GM21717 (cell line): ENCODE data around the gene ITPKB.
A peak's percentile ranks its signal among the peaks of the same experiment; 100 is the strongest.
"Not testable (repeated sequence)": the region's sequence is repeated elsewhere in the genome, so short reads cannot be mapped to it uniquely, and the experiment has no call there.

Source experiments
- ATAC-seq: cut with Tn5 transposase; IDR thresholded peaks from one replicate; pipeline ENCODE4 v1.9.1; 2021; ENCODE audit warnings: mild to moderate bottlenecking, moderate library complexity; ENCODE audit not compliant: unreplicated experiment

Gene ITPKB

DNA sequence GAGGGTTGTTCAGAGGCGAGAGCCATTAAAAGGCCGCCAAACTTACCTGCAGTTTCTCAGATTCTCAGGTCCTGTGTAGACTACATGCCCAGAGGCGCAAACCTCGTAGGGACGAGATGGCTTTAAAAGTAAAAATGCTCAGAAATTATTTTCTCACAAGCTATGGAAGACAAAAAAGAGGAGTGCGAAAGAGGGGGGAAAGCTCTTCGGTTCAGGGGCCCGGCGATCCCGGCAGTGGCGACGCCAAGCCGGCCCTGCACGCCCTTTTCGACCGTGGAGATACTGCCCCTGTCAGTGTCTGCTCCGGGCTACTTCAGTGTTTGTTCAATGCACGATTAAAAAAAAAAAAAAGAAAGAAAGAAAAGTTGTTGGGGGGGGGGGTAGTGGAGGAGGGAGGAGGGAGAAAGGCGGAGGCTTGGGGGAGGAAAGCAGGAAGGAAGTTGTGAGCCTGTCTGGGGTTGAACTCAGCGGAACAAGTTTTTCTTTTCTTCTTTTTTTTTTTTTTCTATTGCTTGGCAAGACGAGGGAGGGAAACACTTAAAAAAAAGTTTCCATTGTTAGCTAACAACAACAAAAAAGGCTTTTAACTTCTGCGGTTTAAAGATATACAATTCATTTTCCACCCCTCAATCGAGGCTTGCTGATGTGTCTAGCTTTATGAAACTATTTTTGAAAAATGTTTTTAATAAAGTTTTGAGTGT lies at the start of gene ITPKB:
ITPKB (minus strand) TSS at position 288 of the 701 bp plus-strand sequence. CDS start 1,824 bp downstream, outside the sequence.
- ATAC-seq, result peak; percentile 36

DNA sequence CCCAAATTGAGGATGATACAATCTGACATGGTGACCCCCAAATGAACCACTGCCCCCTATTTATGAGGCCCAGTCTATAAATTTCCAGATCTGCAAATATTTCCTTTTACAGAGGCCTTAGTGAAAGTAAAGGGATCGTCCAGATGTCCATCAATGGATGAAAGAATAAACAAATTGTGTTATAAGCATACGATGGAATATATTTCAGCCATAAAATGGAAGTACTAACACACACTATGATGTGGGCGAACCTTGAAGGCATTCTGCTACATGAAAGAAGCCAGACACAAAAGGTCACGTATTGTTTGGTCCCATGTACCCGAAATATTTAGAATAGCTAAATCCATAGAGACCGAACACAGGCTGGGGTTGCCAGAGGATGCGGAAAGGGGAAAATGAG lies 48.6 kb upstream of the ITPKB start:
- no peak for ATAC-seq

DNA sequence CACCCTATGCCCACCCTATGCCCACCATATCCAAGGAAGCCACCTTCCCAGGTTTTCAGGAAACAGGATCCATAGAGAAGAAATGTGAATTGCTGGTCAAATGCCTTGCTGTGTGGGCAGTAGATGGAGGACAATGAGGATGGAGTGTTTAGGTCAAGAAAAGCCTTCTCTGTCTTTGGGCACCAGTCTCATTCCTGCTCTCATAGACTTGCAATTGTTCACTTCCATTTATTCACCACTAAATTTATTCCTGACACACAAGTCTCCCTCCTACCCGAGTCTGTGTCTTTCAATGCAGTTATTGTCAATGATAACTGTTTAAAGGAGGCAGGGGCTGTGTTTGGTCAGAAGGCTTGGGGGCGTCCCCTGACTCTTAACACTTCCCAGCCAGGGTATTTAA lies 48.0 kb upstream of the ITPKB start:
- no peak for ATAC-seq

DNA sequence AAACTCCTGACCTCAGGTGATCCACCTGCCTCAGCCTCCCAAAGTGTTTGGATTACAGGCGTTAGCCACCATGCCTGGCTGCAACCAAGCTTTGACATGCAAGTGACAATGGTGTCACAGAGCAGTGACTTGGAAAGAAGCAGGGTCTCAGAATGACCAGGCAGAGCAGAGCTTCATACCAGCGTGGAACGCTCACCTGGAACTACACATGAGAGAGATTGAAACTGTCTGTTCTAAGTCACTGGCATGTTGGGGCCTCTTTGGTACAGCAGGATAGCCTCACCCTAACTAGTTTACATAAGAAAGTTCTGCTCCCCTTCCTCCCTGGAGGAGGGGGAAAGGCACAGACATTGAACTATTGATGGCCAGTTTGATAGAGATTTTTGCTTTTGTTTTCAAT lies 47.5 kb upstream of the ITPKB start:
- ATAC-seq, result peak; percentile 85

DNA sequence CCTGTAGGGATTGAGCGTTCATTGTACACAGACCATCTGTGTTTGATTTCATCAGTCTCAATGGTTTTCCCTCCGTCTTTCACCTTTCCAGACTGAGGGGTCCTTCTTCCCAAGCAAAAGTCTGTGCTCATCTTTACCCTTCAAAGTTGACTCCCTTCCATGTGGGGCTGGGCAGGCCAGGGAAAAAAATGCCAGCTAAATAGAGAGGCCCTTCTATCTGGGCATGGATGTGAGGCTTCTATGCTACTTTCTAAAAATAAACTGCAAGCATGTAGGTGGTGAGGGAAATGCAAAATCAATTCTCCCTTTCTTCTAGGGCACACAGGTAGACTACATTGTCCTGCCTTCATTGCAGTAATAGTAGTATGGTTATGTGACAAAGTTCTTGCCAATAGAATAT lies 46.7 kb upstream of the ITPKB start:
- no peak for ATAC-seq

DNA sequence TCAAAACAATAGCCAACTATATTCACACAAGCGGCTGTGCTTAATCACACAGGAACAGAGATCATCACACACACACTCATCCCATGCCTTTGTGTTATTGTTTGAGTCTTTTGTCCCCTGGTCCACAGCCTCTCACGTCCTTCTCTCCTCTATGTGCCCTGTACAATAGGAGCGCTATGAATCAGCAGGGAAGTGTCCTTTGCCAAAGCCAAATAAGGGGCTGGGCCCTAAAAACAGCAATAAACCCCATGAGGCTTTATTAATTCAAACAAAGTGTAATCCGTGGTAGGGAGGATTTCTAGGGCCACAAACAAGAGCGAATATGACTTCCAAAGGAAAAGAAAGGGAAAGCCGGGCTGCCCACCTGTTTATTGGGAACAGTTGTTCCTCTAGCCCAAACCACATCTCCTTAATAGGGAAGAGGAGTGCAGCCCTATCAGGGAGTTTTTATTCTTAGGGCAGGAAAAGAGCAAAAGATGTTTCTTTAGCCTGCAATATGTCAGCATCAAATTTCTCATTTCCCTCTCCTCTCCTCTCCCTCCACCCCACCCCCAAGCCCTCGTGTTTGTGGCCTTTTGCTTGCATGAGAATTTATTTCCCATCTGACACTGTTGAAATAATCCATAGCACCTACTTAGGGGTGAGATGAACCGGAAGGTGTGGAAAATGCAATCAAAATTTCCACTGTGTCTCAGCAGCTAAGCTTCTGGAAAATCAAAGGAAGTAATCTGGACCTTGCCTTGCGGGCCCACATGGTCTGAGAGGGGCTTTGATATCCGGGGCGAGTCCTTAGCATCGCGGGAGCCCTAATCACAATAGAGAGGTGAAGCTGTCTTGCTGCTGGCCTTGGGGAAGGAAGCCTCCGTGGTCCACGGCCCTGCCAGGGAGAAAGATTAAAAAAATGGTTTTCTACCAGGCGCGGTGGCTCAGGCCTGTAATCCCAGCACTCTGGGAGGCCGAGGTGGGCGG lies 45.3 kb upstream of the ITPKB start:
- ATAC-seq, result no peak

DNA sequence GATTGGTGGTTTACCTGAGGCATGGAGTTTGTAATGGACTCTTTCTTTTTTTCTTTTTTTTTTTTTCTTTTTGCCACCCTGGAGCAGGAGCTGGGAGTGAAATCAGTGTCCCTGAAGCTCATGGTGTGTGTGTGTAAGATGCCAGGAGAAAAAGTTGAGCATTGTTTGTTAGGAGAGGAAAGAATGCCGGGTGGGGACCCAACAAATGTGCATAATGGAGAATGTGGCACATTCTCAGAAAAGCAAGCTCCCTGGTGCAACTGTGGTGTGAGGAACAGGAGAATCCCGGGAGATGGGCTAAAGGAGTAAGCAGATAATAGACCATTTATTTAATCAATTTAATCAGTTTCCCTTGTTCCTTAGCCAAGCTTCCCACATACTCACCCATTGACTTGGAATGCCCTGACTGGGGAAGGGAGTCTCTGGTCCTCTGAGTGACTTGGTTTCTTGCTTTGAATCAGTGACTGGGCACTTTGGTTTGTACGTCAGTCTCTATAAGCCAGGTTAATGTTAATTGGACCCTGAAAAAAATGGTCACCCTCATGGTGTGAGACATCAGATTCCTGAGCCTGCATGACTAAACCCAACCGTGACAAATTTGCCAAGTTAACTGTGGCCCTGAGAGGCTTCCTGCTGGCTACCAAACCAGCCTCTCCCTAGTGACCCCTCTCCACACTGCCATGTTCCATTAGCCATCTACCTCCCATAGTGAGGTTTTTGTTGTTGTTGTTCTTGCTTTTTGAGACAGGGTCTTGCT lies 43.9 kb upstream of the ITPKB start:
- ATAC-seq, result no peak

DNA sequence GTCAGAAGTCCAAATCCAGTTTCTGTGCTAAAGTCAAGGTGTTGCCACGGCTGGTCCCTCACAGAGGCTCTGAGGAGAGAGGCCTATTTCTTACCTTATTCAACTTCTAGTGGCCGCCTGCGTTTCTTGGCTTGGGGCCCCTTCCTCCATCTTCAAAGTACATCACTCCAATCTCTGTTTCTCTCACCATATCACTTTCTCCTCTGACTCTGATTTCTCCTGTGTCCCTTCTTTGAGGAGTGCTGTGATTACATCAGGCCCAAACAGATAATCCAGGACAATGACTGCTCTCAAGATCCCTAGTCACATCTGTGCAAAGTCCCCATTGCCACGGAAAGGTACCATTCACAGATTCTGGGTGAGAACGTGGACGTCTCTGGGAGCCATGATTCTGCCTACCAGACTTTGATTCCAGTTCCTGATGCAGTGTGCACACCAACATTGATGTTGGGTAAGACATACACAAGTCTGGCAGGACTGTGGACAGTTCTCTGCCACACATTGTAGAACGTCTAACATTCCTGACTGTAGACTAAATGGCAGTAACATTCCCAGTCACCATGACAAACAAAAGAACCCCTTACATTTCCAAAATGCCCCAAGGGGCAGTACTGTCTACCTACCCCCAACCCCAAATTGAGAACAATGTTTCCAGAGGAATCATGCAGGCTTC lies 43.0 kb upstream of the ITPKB start:
- no peak for ATAC-seq

DNA sequence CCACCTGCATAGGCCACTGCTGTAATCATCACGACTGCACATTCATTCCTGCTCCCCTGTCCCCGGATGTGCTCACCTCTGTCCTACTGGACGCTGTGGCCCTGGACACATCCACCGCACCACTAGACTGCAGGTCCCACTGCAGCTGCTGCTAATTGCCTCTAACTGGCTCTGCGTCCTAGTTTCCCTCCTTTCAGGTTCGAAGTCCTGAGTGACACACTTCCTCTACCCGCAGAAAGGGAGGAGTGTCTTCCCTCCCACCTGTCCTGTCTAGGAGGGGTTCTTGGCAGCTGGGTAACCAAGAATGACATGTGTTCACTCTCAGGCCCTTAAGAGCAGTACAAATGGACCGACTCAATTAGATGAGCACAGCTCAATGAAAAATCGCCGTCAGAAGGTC lies 40.5 kb upstream of the ITPKB start:
- no peak for ATAC-seq

DNA sequence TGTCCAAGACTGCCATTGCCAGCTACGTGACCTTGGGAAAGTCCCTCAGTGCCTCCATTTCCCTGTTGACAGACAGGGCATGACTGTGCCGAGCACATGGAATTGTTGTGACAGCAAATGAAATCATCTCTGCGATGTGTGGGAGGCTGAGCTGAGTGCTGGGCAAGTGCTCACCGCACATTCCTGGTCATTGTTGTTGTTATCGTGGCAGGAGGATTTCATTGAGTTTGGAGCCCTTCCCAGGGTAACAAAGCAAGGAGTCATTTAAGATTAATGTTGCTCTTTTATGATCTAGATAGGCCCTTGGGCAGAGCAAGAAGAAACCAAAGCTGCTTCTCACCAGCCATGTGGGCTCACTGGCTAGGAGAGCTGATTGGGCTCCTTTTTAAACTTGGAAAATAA lies 39.6 kb upstream of the ITPKB start:
- ATAC-seq, result no peak

DNA sequence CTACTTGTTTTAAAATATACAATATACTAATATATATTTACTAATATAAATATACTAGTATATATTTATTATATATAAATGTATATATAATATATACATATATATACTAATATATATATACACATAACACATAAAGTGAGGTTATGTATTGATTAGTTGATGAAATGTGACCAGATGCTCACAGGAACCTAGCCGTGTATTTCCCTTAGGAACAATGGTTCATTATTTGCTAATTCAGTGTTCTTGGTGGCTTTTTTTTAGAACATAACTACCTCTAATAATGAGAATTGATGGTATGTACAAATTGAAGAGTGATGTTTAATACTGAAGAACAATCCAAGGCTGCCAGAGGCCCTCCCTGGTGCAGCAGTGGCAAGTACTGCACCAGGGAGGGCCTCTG lies 37.9 kb upstream of the ITPKB start:
- ATAC-seq, result no peak

DNA sequence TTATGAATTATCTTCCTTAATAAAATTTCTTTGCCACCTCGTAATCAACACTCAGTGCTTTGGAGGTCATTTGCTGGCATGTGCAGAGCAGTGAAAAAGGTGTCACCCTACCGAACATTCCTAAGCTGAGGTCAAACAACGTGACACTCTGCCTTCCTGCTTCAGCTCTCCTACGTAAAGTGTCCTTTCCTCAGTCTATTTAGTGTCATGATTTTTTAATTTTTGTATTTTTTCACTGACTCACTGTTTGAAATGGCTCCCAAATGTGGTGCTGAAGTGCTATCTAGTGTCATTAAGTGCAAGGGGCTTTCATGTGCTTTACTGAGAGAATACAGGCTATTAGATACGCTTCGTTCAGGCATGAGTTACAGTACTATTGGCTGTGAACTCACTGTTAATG lies 37.0 kb upstream of the ITPKB start:
- ATAC-seq, result no peak

DNA sequence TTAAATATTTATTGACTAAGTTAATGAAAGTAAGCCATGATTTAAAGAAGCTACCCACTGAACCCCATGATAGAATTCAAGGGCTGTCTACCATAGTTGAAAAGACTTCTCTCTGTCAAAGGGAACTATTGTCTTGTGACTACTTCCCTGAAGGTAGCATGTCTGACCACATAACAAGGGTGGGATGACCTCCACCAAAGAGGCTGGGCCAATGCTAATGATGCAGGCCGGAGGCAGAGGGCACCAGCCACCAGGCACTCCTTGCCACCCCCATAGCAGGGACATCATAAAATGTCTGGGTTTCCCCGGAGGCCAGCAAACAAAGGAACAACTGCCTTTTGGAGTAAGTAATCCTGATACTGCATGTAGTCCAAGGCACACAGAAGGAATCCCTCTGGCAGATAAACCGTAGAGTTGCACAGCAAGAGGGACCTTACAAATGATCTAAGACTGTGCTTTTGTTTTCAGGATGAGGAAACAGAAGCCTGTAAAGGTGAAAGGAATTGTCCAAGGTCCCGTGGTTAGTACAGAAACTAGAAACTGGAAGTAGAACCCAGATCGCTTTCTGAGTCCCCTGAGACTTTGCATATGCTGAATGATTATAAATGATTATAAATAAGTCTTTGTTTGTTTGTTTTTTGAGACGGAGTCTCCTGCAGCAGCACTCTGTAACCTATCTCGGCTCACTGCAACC lies 33.5 kb upstream of the ITPKB start:
- ATAC-seq, result peak; percentile 94

DNA sequence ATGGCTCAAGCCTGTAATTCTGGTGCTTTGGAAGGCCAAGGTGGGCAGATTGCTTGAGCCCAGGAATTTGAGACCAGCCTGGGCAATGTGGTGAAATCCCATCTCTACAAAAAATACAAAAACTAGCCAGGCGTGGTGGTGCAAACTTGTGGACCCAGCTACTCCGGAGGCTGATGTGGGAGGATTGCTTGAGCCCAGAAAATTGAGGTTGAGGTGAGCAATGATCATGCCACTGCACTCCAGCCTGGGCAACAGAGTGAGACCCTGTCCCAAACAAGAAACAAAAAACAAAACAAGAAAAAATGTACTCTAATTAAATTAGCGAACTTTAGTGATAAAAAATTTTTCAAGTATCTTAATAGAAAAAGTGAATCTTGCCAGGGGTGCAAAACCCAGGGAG lies 28.1 kb upstream of the ITPKB start:
- ATAC-seq, result not testable (repeated sequence)

DNA sequence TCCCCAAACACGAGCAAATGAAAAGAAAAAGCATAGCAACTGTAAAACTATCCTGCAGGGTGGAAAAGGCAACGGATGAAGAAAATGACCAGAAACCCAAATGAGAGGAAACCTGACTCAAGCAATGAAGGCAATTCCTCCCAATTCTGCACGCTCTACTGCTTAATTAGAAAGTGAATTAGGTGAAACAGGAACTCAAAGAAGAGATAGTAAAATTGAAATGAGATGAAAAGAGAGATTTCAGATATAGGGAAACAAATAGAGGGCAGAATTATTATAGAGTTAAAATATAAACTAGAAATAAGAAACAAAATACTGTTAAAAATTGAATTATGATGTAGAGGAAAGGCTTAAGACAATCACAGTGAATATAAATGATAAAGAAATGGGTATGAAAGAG lies 27.5 kb upstream of the ITPKB start:
- ATAC-seq, result no peak

DNA sequence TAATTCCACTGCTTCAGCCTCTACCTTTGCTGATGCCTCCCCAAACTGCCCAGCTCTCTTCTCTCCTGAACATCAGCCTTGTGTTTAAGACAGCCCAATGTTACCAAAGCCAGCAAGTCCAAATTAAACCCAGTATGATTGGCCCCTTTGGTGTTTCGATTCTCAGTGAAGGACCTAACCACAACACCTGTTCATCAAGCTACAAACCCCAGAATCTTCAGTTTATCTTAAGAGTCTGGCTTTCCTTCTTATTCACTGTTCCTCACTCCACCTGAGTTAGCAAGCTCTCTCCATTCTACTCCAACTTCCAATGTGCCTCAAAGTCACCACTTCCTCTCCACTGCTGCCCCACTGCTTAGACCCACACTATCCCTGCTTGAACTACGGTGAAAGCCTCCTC lies 25.5 kb upstream of the ITPKB start:
- peak; percentile 93 for ATAC-seq

DNA sequence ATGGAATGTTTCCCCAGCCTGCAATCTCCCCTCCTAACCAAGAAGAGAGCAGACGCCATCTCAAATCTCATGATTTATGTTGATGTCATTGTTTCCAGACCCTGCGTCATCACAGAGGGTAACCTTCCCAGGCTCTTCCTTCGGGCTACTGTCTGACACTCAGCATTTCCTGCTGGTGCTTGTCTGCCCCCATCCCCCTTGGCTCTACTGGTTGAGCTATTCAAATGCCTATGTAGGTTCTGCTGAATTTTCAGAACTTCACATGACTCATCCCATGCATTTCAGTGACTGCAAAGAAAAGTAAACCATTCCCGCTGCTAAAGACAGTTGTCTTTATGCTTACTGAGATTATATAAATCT lies 24.8 kb upstream of the ITPKB start:
- peak; percentile 63 for ATAC-seq

DNA sequence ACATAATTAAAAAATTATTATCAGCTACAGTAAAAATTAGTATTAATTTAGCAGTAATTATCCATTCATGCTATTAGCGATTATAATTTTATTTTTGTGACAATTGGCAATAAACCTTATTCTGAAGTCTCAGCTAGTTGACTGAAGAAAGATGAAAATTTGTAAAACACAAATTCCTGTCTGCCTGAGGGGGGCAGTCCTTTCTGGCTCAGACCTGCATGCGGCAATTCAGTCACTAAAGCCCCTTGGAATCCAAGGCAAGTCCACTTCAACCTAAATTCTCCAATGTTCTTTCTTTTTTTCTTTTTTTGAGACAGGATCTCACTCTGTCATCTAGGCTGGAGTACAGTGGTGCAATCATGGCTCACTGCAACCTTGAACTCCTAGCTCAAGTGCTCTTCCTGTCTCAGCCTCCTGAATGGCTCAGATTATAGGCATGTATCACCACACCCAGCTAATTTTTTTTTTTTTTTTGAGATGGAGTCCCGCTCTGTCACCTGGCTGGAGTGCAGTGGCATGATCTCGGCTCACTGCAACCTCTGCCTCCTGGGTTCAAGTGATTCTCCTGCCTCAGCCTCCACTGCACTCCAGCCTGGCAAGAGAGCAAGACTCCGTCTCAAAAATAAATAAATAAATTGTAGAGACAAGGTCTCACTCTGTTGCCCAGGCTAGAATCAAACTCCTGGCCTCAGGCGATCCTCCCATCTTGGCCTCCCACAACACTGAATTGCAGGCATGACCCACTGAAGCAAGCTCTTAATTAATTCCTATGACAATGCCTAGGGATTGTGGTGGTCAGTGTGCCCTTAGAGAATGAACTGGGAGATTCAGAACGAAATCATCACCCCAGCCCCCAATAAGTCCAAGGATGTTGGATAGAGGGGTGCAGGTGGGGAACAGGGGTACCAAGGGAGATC lies 24.2 kb upstream of the ITPKB start:
- no peak for ATAC-seq

DNA sequence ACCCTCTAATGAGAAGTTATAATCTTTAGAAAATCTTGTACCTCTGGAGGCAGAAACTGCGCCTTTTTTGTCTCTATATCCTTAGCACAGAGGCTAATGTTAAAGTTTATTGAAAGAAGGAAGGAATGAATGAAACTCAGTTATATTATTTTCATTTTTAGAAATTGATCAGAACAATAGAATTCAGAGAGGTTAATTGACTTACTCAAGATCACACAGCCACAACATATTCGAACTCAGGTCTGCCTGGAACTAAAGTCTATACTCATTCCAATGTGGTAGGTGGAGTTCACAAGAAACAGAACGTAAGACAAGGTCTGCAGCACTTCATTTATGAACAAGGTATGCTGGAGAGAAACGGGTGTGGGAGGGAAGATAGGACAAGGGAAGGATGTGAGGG lies 23.0 kb upstream of the ITPKB start:
- ATAC-seq, result no peak
